Measurements from ENCODE around the gene G3BP1. TPM values are rescaled to one million over a fixed set of nuclear protein-coding genes. Genes with fewer than 3 reads are reported as not detected.

G3BP1 gene
- total RNA-seq, 1 experiment from 2014 or later, result 204 TPM

- DNase-seq, result no peak
- H3K36me3 ChIP-seq (replicated peaks; ENCODE audit: control insufficient read depth, insufficient read depth, low read length), result no peaks in the 10 kb centered on the region; the same call in none of the 2 replicates
- H3K4me3 ChIP-seq (ENCODE audit: insufficient read depth, low read depth, low read length), result no peak overlapping the region
- no peaks in the 10 kb centered on the region for H3K27me3 ChIP-seq (ENCODE audit: control insufficient read depth, insufficient read depth, low read length)
Measured at GRCh38 chr5:151741678-151742423, 29.9 kb upstream of the G3BP1 start.

DNA sequence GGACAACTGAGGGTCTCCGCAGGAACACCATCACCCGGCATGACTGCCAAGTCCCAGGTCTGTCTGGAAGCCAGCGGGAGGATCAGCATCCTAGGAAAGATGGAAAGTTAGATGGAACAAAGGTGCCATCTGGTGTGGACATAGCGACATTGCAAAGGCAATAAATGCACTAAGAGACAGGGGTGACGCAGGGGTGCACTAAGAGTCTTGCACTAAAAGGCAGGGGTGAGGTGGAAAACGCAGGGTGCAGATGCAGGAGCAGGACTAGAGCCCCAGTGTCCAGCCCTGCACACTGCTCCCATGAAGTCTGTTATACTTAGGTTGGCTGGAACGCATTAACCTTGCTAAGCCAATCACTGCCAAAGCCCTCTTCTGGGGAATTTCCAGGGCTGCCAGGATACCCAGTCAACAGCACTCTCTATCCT is 28.9 kb upstream of the G3BP1 start:
- H3K36me3 ChIP-seq (replicated peaks; ENCODE audit: control insufficient read depth, insufficient read depth, low read length), result no peaks in the 10 kb centered on the region; the same call in none of the 2 replicates
- peak; percentile 77 for DNase-seq
- H3K27me3 ChIP-seq (ENCODE audit: control insufficient read depth, insufficient read depth, low read length), result no peaks in the 10 kb centered on the region
- H3K4me3 ChIP-seq (ENCODE audit: insufficient read depth, low read depth, low read length), result no peak overlapping the region

- H3K27me3 ChIP-seq (ENCODE audit: control insufficient read depth, insufficient read depth, low read length), result no peaks in the 10 kb centered on the region
- H3K36me3 ChIP-seq (replicated peaks; ENCODE audit: control insufficient read depth, insufficient read depth, low read length), result no peaks in the 10 kb centered on the region; the same call in none of the 2 replicates
- DNase-seq, result no peak
- H3K4me3 ChIP-seq (ENCODE audit: insufficient read depth, low read depth, low read length), result no peak overlapping the region
Measured at GRCh38 chr5:151743530-151743929, 28.2 kb upstream of the G3BP1 start.

- no peaks in the 10 kb centered on the region; the same call in none of the 2 replicates for H3K36me3 ChIP-seq (replicated peaks; ENCODE audit: control insufficient read depth, insufficient read depth, low read length)
- H3K27me3 ChIP-seq (ENCODE audit: control insufficient read depth, insufficient read depth, low read length), result no peaks in the 10 kb centered on the region
- no peak for DNase-seq
- H3K4me3 ChIP-seq (ENCODE audit: insufficient read depth, low read depth, low read length), result no peak overlapping the region
Measured at GRCh38 chr5:151745071-151745705, 26.6 kb upstream of the G3BP1 start.

DNA sequence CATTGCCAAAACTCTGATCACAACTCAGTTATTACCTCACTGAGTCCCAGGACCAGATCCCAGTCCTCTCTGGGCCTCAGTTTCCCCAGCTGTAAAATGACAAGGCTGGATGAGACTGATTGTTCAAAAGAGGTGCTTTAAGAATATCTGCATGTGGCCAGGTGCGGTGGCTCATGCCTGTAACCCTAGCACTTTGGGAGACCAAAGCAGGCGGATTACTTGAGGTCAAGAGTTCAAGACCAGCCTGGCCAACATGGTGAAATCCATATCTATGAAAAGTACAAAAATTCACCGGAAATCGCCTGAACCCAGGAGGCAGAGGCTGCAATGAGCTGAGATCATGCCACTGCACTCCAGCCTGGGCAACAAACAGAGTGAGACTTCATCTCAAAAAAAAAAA is 21.6 kb upstream of the G3BP1 start:
- Histone ChIP-seq H3K4me3 (ENCODE audit: insufficient read depth, low read depth, low read length) (no peak overlapping the region), H3K27me3 (ENCODE audit: control insufficient read depth, insufficient read depth, low read length) (no peaks in the 10 kb centered on the region), H3K36me3 (replicated peaks; ENCODE audit: control insufficient read depth, insufficient read depth, low read length) (peaks cover 2% of the 10 kb centered on the region)
- no peak for DNase-seq

DNA sequence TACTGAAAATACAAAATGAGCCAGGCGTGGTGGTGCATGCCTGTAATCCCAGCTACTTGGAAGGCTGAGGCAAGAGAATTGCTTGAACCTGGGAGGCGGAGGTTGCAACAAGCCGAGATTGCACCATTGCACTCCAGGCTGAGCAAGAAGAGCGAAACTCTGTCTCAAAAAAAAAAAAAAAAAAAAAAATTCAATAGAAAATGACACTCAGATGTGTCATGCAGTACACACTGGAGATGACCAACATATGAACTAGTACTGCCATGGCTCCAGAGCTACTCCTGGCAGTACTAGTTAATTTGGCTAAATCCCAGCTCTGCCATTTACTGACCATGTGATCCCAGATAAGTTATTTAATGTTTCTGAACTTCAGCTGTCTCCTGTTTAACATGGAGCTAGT is 20.7 kb upstream of the G3BP1 start:
- peaks cover 2% of the 10 kb centered on the region for H3K36me3 ChIP-seq (replicated peaks; ENCODE audit: control insufficient read depth, insufficient read depth, low read length)

DNA sequence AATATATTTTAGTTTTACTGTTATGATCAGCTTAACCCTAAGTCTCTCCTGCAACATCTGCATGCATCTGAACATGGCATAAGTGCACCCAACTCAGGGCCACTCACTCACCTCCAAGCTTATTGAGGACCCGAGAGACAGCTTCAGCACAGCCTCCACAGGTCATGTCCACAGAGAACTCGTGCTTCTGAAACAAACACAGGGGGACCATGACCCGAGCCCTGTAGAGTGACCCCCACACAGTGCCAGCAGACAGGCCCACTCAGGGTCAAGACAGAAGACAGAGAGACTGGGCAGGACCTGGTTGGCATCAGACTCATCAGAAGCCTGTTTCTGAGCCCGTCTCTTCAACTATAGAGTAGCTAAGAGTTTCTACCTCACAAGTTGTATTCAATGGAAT is 20.2 kb upstream of the G3BP1 start:
- H3K4me3 ChIP-seq (ENCODE audit: insufficient read depth, low read depth, low read length), result no peak overlapping the region
- no peak for DNase-seq

More for the DNA sequence above, 20.7 kb upstream of the G3BP1 start:
- H3K4me3 ChIP-seq (ENCODE audit: insufficient read depth, low read depth, low read length), result no peak overlapping the region
- DNase-seq, result no peak
- H3K27me3 ChIP-seq (ENCODE audit: control insufficient read depth, insufficient read depth, low read length), result no peaks in the 10 kb centered on the region

DNA sequence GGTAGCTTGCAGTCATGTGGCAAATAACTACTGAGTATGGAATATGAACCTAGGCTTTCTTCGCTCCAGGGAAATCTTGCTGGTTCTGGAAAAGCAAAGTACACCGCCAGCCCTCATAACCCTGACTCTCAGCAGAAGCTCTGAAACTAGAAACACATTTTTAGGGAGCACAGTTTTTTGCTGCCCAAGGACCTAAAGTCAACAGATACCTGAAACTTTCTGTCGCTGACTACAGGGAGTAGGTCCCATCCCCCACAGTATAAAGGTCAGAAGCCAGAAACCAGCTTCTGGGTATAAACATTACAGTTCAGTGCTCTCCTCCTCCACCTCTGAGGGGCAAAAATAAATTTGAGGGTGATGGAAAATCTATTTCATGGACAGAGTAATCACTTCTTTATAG is 16.4 kb upstream of the G3BP1 start:
- no peak overlapping the region for H3K4me3 ChIP-seq (ENCODE audit: insufficient read depth, low read depth, low read length)
- peaks cover 2% of the 10 kb centered on the region; the same call in 1 of the 2 replicates for H3K36me3 ChIP-seq (replicated peaks; ENCODE audit: control insufficient read depth, insufficient read depth, low read length)
- DNase-seq, result no peak
- H3K27me3 ChIP-seq (ENCODE audit: control insufficient read depth, insufficient read depth, low read length), result no peaks in the 10 kb centered on the region

More for the DNA sequence above, 20.2 kb upstream of the G3BP1 start:
- H3K36me3 ChIP-seq (replicated peaks; ENCODE audit: control insufficient read depth, insufficient read depth, low read length), result peaks cover 2% of the 10 kb centered on the region; the same call in 1 of the 2 replicates
- no peaks in the 10 kb centered on the region for H3K27me3 ChIP-seq (ENCODE audit: control insufficient read depth, insufficient read depth, low read length)

GRCh38 chr5:151757233-151758140 is 14.3 kb upstream of the G3BP1 start:
- DNase-seq, result peak; percentile 36
- H3K27me3 ChIP-seq (ENCODE audit: control insufficient read depth, insufficient read depth, low read length), result no peaks in the 10 kb centered on the region
- H3K4me3 ChIP-seq (ENCODE audit: insufficient read depth, low read depth, low read length), result peak overlapping the region; percentile 81
- peaks cover 2% of the 10 kb centered on the region; the same call in 1 of the 2 replicates for H3K36me3 ChIP-seq (replicated peaks; ENCODE audit: control insufficient read depth, insufficient read depth, low read length)

- Histone ChIP-seq H3K4me3 (ENCODE audit: insufficient read depth, low read depth, low read length) (peak overlapping the region; percentile 81), H3K36me3 (replicated peaks; ENCODE audit: control insufficient read depth, insufficient read depth, low read length) (no peaks in the 10 kb centered on the region), H3K27me3 (ENCODE audit: control insufficient read depth, insufficient read depth, low read length) (no peaks in the 10 kb centered on the region)
- DNase-seq, result no peak
Measured at GRCh38 chr5:151758141-151758429, 13.7 kb upstream of the G3BP1 start.

DNA sequence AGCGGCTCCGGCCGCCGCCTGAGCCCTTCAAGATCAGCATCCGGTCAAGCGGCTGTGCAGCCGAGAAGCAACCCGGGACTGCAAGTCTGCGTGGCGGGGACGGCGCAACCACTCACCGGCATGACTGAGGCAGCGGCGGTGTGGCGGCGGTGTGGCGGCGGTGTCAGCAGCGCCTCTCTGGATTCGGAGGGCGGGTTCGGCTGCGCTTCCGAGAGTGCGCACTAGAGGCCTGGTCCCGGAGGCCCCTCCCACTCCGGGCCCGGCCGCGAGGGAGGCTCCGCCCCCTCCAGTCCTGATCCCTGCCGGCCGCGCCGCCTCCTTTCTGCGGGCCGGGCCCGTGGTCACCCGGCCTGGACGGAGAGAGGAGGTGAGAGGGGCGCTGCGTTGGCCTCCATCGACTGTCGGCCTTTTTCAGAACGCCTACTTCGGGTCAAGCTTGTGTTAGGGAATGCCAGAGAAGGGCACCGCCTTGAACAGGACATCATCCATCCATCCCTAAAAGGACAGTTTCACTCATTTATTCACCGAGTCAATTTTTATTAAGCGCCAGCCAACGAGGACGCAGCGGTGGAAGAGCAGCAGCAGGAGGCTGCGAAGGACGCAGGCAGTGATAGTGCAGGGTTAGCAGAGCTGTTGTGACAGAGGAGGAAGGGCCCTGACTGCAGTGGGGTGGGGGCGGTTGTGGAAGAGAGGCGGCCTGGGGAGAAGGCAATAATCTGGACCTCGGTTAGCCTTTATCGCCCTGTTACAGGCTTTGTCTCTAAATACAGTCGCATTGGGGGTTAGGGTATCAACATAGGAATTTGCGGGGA is 13.1 kb upstream of the G3BP1 start, which contains the start of gene ATOX1:
TSS of gene ATOX1 (minus strand) at position 202 of the 812 bp plus-strand sequence. CDS start at position 122, 80 bp downstream.
- peak; percentile 99 for DNase-seq
- H3K36me3 ChIP-seq (replicated peaks; ENCODE audit: control insufficient read depth, insufficient read depth, low read length), result no peaks in the 10 kb centered on the region
- peak within 1 kb of the TSS; percentile 81 for H3K4me3 ChIP-seq (ENCODE audit: insufficient read depth, low read depth, low read length)

DNA sequence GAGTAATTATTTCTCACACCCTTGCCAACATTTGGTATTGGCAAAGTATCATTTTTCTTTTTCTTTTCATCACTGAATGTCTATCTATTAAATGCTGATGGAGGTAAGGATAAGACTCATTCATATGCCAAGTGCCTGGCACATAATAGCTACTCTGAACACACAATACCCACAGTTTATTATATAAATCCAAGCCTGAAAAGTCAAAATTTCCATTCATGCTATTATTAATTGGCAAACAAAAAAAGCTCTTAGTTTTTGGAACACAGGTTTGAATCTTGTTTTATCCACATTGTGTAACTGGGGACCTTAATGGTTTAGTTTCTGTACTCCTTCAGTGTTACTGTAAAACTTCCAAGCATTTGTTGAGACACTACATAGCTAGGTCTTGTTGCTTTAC is 7.0 kb upstream of the G3BP1 start:
- H3K4me3 ChIP-seq (ENCODE audit: insufficient read depth, low read depth, low read length), result no peak overlapping the region
- no peaks in the 10 kb centered on the region for H3K27me3 ChIP-seq (ENCODE audit: control insufficient read depth, insufficient read depth, low read length)
- H3K36me3 ChIP-seq (replicated peaks; ENCODE audit: control insufficient read depth, insufficient read depth, low read length), result no peaks in the 10 kb centered on the region
- no peak for DNase-seq

More for the DNA sequence above, 13.1 kb upstream of the G3BP1 start, which contains the start of gene ATOX1:
- H3K27me3 ChIP-seq (ENCODE audit: control insufficient read depth, insufficient read depth, low read length), result no peaks in the 10 kb centered on the region

- DNase-seq, result no peak
- no peak overlapping the region for H3K4me3 ChIP-seq (ENCODE audit: insufficient read depth, low read depth, low read length)
- H3K27me3 ChIP-seq (ENCODE audit: control insufficient read depth, insufficient read depth, low read length), result no peaks in the 10 kb centered on the region
- no peaks in the 10 kb centered on the region for H3K36me3 ChIP-seq (replicated peaks; ENCODE audit: control insufficient read depth, insufficient read depth, low read length)
Measured at GRCh38 chr5:151766975-151767374, 4.8 kb upstream of the G3BP1 start.

Data from H7 (cell line).